HG03135 (cell line): ENCODE measurements around the gene CADM1.

ENCODE experiments used
- ATAC-seq: cut with Tn5 transposase; IDR thresholded peaks from one replicate; pipeline ENCODE4 v1.9.1; 2021; ENCODE audit warnings: mild to moderate bottlenecking, moderate library complexity; ENCODE audit not compliant: unreplicated experiment

The CADM1 gene

DNA sequence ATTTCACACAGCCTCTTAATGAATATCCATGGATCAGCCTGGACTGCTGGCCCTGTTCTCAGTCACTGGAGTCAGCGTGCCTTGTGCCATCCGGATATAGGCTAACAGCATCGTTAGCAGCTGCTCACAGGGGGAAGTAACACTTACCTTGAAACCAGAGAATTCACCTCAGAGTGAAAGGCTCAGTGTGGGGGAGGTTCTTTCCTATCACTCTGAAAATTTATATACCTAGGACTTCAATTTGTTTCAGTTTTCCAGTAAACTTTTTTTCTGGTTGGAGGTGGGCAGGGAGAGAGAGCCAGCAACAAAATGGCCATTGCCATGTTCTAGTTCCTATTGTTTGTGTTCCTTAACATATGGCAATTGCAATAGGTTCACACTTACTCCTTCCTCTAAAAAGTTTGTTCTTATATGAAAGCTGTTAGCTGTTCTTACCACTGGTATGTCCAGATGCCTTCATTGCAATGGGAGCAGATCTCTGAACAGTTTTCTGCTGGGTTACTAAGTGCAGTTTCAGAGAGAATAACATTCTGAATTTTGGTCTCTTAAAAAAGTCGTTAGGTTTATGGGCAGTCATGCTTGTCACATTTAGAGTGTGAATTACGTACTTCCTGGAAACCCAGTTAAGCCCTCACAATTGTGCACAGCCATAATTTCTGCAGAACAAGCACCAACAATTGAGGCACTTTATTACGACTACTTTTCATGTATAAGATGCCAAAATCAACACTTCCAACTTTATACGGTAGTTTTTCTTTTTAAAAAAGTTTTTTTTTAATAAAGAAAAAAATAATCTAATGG, 247.6 kb downstream of the CADM1 start:
- ATAC-seq = no peak

- ATAC-seq = no peak
These were observed 249.0 kb downstream of the CADM1 start for GRCh38 chr11:115255006-115255762.

DNA sequence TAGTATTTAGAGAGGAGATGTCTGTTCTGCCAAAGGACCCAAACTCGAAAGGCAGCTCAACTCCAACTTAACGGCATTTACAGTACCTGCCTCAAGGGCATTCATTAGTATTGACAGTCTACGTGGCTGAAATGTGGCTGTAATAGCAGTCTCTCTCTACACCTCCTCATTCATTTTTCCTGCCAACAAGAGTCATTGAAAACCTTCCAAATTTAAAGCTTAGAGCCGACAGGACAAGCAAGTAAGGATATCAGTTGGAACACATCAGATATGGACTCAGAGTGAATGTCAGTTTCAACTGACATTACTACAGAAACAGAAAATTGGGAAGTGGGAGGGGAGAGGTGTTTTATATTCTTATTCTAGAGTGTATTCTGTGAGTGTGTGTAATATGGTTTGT, 253.1 kb downstream of the CADM1 start:
- no peak for ATAC-seq

DNA sequence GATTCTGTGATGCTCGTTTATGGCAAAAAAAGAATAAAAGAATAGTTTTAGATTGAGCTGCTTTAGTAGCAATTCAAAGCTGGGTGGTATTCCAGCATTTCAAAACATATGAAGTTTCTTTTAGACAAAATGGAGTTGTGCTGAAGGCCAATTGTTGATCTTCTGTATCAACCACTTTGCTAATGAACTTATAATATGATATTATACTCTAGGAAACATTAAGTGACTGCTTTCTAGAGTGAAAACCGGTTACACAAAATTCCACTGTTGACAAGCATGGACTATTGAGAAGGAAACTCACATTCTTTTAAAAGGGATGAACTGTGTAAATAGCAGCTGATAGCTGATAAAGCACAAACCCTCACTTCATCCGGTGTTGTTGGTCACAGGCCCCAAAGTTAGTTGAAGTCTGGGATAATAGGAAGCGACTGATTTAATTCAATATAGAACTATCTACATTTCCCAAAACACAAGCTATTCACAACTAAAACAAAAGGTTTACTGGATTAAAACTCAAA, 255.1 kb downstream of the CADM1 start:
- ATAC-seq = no peak

- ATAC-seq = no peak
These were observed 256.3 kb downstream of the CADM1 start for GRCh38 chr11:115247953-115248352.

DNA sequence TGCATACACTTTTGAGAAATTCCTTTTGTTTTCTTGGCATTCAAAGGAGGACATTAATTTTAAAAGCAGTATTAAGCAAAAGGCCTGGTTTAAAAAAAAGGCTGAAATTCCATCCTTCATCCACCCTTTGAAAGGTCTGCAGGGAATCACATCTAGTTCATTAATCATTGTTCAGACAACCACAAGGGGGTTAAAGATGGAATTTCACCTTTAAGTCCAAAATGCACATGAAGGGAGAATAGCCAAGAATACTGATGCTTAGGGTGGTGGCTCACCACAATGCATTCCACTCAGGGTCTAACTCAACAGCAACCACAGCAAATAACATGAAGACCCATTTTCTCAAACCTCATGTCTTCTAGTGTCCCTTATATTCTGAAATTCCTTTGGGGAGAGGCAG, 256.9 kb downstream of the CADM1 start:
- no peak for ATAC-seq

DNA sequence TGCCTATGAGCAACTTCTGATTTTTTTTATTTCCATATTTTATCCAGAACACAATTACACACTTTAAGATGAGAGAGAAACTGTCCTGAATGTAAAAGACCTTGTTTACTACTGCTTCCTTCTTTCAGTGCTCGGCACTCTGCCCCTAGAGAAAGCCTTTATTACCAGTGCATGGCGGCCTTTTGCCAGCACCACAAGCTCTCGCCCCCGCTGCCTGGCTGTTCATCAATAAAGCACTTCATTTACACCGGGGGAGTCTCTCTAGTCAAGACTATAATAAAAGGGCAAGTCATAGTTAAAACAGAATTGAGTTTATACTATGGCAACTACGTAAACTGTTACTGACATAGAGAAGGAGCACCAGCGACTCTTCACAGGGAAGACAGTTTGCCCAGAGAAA, 259.5 kb downstream of the CADM1 start:
- no peak for ATAC-seq

- ATAC-seq = no peak
These were observed 259.9 kb downstream of the CADM1 start for GRCh38 chr11:115244296-115244695.

DNA sequence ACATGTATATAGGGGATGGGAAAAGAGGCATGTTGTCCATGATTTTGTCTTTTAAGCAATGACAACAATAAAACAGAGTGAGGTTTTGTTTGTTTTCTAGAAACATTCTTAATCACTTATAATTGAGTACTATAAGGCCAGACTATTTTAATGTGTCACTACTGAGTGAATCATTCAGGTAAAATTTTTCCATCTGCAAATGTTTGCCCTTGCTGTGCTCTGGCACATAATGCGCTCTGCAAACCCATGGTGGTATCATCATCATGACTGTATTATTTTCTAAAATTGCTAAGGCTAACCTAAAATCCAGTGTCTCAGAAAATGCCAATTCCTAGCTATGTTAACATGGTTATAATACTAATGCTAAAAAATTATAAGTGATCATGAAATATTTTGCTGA, 261.2 kb downstream of the CADM1 start:
- ATAC-seq = no peak

DNA sequence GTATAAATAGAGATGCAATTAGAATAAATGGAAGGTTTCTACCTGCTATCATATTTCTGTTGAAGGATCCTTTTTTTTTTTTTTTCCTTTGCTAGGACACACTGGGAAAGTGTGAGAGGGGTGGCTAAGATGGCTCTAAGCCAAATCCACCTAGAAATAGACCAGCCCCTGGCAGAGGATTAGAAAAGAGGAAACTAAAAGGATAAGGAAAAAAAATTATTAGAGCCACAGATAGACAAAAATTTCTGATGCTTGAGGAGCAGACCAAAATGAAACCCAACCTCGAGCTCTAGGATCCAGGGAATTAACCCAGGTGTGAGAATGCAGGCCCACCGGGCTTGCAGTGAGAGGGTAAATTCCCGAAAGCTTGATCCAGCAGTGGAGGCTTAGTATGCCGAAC, 262.3 kb downstream of the CADM1 start:
- ATAC-seq = no peak

- ATAC-seq = no peak
These were observed 265.4 kb downstream of the CADM1 start for GRCh38 chr11:115238791-115239190.

DNA sequence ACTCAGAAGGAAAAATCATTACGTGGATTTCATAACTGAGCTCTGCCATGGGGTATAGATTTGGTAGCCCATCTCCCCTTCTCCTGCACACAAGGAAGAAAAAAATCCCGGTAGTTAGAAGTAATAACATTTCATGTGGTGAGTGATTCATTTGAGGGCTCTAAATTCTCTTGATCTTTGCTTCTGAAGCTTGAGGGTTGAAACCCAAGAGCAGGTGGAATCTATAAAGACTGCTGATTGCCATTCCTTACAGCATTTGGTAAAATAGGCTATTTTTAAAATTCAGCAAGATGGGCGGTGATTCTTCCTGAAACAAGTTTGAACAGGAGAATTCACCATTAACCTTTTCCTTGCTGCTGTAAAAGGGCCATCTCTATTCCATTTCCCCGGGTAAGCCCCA, 266.1 kb downstream of the CADM1 start:
- ATAC-seq = no peak

DNA sequence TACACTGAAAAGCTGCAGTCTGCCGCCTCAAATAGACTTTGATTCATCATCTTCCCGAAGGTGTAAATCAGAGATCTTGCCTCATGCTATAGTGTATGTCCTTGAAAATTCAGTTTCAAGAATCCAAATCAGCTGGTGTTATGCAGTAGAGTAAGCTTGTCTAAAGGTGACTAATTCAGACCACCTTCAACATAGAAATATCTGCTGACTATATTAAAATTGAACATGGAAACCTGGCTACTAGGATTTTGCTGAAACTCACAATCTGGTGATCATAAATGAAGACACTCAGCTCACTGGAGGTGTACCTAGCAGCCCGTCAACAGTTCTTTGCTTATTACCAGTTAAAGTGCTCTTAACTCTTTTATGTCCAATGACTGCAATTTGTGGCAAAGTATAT, 266.6 kb downstream of the CADM1 start:
- no peak for ATAC-seq

DNA sequence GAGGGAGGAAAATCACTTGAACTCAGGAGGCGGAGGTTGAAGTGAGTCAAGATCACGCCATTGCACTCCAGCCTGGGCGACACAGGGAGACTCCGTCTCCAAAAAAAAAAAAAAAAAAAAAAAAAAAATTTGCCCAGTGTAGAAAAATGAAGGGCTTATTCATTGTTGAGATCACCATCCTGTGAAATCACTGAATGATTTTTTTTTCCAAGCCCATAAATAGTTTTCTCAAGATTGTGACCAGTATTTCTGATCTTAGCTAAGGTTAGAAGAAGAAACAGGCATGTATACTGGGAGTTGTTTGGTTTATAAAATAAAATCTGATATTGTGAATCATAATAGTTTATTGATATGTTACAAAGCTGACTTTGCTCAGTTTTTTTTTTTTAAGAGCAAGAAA, 269.4 kb downstream of the CADM1 start:
- ATAC-seq = no peak

GRCh38 chr11:115226556-115226955, 277.7 kb downstream of the CADM1 start:
- no peak for ATAC-seq

DNA sequence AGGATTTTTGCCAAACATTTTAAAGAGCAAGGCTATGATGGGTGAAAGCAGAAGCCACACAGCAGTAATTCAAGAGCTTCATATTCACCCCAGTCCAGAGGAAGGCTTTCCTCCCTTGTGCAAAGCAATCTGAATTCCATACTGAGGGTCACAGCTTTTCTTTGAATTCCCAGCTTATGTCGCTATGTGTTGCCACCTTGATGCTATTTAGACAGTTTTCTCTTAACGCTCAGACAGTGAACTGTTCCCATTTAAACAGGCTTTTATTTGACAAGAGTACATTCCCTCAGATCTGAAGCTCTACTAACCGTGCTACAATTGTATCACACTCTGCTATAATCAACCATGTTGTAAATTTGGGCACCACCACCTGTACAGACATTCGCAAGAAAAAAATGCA, 279.7 kb downstream of the CADM1 start:
- ATAC-seq = no peak

- ATAC-seq = peak; percentile 39
These were observed 281.2 kb downstream of the CADM1 start for GRCh38 chr11:115222863-115223530.

DNA sequence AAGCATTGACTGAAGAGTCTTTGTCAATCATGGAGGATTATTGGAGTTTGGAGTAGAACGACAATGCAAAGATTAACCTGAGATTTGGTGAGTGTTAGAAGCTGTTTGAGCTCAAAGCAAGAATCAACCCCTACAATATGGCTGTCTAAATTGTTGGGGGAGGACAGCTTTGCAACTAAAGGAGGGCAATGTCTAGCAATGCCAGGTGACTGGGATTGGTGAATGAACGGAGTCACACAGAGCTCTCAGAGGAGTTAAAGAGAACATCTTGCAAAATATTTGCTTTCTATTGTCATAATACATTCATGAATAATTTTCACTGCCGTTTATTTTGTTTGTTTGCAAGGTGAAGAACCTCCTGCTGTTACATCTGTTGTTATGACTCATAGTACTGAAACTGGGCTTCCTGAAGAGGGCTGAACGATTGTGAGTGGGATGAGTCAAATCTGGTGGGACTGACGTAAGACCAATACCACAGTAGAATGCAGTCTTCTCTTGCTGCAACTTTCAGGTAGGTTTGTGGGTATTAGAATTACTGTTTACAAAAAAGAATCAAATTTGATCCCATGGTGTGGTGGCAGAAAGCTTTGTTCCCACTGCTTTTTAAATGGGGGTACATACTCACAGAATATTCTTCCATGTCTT, 281.9 kb downstream of the CADM1 start:
- peak; percentile 98 for ATAC-seq

- no peak for ATAC-seq
These were observed 282.6 kb downstream of the CADM1 start for GRCh38 chr11:115221461-115222069.

DNA sequence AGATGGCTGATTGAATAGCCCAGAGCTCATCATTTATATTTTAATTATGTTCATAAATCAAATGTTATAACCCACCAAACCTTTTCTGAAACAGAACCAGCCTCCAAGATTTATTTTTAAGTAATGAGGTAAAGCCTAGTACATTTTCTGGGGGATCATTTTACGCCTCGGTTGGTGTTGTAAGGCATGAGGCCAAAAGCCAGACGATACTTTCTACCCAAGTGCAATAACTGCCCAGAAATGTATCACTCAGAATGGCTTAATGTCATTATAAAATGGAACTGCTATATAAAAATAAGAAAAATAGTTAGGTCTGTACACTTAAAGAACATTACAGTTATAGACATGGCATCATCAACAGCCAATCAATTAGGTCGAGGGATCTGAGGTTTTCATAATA, 283.3 kb downstream of the CADM1 start:
- no peak for ATAC-seq

DNA sequence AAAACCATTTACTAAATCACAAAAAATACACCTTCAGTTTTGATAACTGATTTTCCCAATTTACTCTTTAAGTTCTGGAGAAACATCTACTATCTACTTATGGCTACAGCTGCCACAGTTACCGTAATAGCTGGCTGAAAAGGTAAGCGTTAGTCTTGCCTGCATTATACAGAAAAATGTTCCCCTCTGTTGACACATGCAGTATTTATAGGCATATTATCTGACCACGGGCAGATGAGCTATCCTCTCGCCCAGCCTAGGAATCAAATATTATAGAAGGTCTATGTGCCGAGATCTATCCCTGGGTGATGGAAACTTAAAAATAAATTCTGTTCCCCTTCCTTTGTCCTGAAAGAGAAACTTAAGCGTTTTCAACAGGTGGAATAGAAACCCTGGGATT, 283.8 kb downstream of the CADM1 start:
- ATAC-seq = no peak
